Testis (tissue), 2 donors: ENCODE measurements around the gene CYP2C8.

Experiments used
- POLR2A ChIP-seq: fragments of 450-650 bp; IDR thresholded peaks from one replicate; pipeline ENCODE4 v1.6.1; 2017; ENCODE audit warnings: antibody characterized with exemption, mild to moderate bottlenecking, moderate library complexity
- TF ChIP-seq, protein P1 (sequence below), 3 experiments: fragments of 450-650 bp in 2 of 3; fragments of 200-600 bp in 1 of 3; sonication (generic) in 1 of 3; IDR thresholded peaks; one replicate each; pipeline ENCODE4 v1.5.1; 2016 to 2019; ENCODE audit warnings: antibody characterized with exemption in 3 of 3, mild to moderate bottlenecking in 2 of 3, moderate library complexity in 1 of 3

DNA sequence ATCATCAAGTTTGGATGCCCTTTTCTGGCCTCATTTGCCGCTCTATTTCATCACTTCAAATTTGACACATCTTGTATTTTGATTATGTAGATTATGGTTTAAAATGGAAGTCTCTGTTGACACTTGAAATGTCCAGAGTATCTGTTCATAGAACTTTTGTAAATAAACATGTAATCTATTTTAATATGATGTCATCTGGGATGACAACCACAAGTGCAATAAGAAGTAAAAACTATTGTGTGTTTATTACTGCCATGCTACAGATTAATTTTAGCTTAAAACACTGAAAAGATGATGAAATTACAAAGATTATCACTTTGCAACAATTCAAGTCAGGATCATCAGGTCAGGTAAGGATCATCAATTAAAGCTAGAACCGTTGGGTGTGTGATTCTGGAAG, 30.0 kb downstream of the CYP2C8 start:
- TF ChIP-seq, protein P1, sequence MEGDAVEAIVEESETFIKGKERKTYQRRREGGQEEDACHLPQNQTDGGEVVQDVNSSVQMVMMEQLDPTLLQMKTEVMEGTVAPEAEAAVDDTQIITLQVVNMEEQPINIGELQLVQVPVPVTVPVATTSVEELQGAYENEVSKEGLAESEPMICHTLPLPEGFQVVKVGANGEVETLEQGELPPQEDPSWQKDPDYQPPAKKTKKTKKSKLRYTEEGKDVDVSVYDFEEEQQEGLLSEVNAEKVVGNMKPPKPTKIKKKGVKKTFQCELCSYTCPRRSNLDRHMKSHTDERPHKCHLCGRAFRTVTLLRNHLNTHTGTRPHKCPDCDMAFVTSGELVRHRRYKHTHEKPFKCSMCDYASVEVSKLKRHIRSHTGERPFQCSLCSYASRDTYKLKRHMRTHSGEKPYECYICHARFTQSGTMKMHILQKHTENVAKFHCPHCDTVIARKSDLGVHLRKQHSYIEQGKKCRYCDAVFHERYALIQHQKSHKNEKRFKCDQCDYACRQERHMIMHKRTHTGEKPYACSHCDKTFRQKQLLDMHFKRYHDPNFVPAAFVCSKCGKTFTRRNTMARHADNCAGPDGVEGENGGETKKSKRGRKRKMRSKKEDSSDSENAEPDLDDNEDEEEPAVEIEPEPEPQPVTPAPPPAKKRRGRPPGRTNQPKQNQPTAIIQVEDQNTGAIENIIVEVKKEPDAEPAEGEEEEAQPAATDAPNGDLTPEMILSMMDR (IDR thresholded peaks at IDR 0.05): no peak
- TF ChIP-seq POLR2A: no peak
